Upper lobe of right lung (tissue), 1 donor: Measurements from ENCODE around the gene TGFBR3. TPM values are rescaled to one million over a fixed set of nuclear protein-coding genes. Genes with fewer than 3 reads are reported as not detected.
A peak's percentile ranks its signal among the peaks of the same experiment; 100 is the strongest.

Source experiments
- ATAC-seq: fragments of 200-7000 bp; cut with Tn5 transposase; one replicate; pipeline ENCODE4 v1.9.1; 2020; ENCODE audit warnings: mild to moderate bottlenecking, moderate library complexity
- DNase-seq: peaks from one replicate; pipeline ENCODE4 v3.0.0-alpha.2; 2020
- H3K27ac ChIP-seq: fragments of 200-600 bp; one replicate; pipeline ENCODE4 v1.8.0; 2022
- H3K27me3 ChIP-seq: fragments of 200-600 bp; one replicate; pipeline ENCODE4 v1.8.0; 2022; ENCODE audit warnings: mild to moderate bottlenecking
- H3K36me3 ChIP-seq: fragments of 200-600 bp; one replicate; pipeline ENCODE4 v1.8.0; 2022
- H3K4me1 ChIP-seq: fragments of 200-600 bp; one replicate; pipeline ENCODE4 v1.8.0; 2022
- H3K4me3 ChIP-seq: fragments of 200-600 bp; one replicate; pipeline ENCODE4 v1.8.0; 2022; ENCODE audit warnings: mild to moderate bottlenecking
- H3K9me3 ChIP-seq: fragments of 200-600 bp; one replicate; pipeline ENCODE4 v1.8.0; 2022
- intact Hi-C: fragments of 100-400 bp; cut with DNase I; formaldehyde crosslinking; loops from one replicate; pipeline ENCODE4 v1.11.0; 2022
- total RNA-seq: library from RNA; stranded (reverse); fragmentation: NEBNext Ultra II Directional; extraction: Animal tissue kit (Norgen Biotek cat#: 25700); gene quantifications from one replicate; pipeline ENCODE4 v1.2.1, GENCODE V29; 2021
- TF ChIP-seq, protein P1 (sequence below): fragments of 200-600 bp; IDR thresholded peaks from one replicate; pipeline ENCODE4 v1.8.0; 2022; ENCODE audit warnings: antibody characterized with exemption
- donor health status: DM: no; HTN: yes; CAD: no; lungs with severe emphysema.

The TGFBR3 gene
- total RNA-seq, 1 donor from 2014 or later: 55.9 TPM

DNA sequence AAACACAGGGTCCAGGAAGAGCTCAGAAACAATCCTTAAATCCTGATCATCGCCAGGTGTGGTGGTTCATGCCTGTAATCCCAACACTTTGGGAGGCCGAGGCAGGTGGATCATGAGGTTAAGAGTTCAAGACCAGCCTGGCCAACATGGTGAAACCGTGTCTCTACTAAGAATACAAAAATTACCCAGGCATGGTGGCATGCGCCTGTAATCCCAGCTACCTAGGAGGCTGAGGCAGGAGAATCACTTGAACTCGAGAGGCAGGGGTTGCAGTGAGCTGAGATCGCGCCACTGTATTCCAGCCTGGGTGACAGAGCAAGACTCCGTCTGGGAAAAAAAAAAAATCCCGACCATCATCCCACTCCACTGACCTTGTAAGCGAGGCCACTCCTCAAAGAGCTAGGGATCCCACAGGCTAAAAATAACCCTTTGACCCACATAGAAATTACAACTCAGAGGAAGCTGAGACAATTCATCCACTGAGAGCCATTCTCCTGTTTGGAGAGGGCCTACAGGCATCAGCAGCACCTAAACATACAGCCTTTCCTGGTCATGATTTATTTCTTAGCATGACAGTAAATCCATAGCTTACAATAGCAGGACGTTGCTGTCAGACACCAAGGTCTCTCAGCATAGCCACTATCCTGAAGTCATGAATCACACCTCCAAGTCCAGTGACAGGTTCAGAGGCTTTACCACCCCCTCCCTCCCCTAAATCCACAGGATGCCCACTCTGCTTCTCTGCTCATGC is 66.7 kb downstream of the TGFBR3 start:
- H3K27me3 ChIP-seq: no peaks in the 10 kb centered on the region
- H3K27ac ChIP-seq: no peak overlapping the region
- peaks cover 41% of the 10 kb centered on the region for H3K4me1 ChIP-seq
- H3K36me3 ChIP-seq: no peaks in the 10 kb centered on the region
- intact Hi-C loops: no loop called here
- ATAC-seq (no peak), DNase-seq (no peak)
- no peaks in the 10 kb centered on the region for H3K9me3 ChIP-seq
- TF ChIP-seq, protein P1, sequence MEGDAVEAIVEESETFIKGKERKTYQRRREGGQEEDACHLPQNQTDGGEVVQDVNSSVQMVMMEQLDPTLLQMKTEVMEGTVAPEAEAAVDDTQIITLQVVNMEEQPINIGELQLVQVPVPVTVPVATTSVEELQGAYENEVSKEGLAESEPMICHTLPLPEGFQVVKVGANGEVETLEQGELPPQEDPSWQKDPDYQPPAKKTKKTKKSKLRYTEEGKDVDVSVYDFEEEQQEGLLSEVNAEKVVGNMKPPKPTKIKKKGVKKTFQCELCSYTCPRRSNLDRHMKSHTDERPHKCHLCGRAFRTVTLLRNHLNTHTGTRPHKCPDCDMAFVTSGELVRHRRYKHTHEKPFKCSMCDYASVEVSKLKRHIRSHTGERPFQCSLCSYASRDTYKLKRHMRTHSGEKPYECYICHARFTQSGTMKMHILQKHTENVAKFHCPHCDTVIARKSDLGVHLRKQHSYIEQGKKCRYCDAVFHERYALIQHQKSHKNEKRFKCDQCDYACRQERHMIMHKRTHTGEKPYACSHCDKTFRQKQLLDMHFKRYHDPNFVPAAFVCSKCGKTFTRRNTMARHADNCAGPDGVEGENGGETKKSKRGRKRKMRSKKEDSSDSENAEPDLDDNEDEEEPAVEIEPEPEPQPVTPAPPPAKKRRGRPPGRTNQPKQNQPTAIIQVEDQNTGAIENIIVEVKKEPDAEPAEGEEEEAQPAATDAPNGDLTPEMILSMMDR: no peak
- H3K4me3 ChIP-seq: no peak overlapping the region

DNA sequence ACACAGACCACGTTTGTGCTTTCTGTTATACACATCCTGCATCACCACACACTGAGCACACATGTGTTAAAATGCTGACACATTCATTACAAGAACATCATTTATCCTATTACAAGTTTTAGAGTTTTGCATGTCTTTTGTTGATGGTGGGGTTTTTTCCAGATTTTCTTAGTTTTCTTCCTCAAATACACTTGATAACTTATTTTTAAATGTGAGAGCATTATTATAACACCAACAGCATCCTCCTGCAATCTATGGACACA is 67.3 kb downstream of the TGFBR3 start:
- ATAC-seq (no peak), DNase-seq (no peak)
- no peak overlapping the region for H3K4me3 ChIP-seq
- no peak overlapping the region for H3K27ac ChIP-seq
- no peaks in the 10 kb centered on the region for H3K36me3 ChIP-seq
- intact Hi-C loops: no loop called here
- H3K27me3 ChIP-seq: no peaks in the 10 kb centered on the region
- TF ChIP-seq, protein P1: no peak
- no peaks in the 10 kb centered on the region for H3K9me3 ChIP-seq
- peaks cover 41% of the 10 kb centered on the region for H3K4me1 ChIP-seq

DNA sequence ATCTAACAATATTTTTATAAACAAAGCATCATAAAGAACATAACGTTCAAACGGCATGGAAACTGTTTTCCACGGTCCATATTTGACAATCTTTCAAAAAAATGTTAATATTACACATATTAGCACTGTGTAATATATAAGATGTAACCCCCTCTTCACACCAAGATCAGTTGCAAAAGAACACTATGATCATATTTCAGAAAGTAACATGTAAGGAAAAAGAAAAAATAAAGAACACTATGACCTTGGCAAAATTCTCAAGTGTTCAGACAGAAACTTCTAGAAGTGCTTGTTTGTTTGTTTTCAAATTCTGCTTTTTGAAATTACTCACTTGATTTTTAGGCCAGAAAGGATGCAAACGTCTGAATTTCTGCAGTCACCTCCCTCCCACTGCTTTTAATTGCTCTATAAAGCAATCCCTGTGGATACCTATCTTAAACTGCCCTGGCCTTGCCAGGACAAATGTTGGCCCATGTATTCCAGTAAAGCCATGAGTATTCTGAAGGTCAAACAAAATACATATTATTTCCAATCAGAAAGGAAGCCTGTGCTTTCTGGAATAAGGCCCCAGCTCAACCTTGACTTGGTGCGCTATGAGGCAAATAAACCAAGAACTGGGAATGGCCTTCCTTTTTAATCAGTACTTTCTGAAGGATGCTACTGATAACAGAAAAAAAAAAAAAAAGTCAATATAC is 68.6 kb downstream of the TGFBR3 start:
- Histone ChIP-seq H3K4me1 (peaks cover 41% of the 10 kb centered on the region), H3K27me3 (no peaks in the 10 kb centered on the region), H3K27ac (peak overlapping the region; percentile 53), H3K36me3 (no peaks in the 10 kb centered on the region), H3K9me3 (no peaks in the 10 kb centered on the region), H3K4me3 (no peak overlapping the region)
- TF ChIP-seq, protein P1: no peak
- ATAC-seq (no peak), DNase-seq (no peak)
- intact Hi-C loops: no loop called here

DNA sequence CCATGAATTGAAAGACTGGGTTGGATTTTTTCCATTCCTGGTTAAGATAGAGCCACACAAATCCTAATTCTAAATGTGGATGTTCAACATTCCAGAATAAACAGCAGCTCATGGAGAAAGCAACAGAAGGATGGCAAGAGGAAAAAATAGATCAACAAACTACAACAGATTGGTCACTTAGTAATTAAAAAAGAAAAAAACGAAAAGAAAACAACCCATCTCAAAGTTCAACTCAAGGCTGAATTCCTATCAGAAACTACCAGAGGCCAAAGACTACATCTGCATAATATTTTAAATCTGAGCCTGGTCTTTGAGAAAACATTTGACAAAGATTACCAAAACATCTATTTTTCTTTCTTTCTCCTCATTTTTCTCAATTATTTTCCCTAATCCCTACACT is 69.9 kb downstream of the TGFBR3 start:
- ATAC-seq: no peak
- Histone ChIP-seq H3K27me3 (no peaks in the 10 kb centered on the region), H3K36me3 (no peaks in the 10 kb centered on the region), H3K27ac (no peak overlapping the region), H3K4me1 (peaks cover 43% of the 10 kb centered on the region), H3K4me3 (no peak overlapping the region), H3K9me3 (no peaks in the 10 kb centered on the region)
- TF ChIP-seq, protein P1: no peak
- no peak for DNase-seq
- intact Hi-C loops: no loop called here

DNA sequence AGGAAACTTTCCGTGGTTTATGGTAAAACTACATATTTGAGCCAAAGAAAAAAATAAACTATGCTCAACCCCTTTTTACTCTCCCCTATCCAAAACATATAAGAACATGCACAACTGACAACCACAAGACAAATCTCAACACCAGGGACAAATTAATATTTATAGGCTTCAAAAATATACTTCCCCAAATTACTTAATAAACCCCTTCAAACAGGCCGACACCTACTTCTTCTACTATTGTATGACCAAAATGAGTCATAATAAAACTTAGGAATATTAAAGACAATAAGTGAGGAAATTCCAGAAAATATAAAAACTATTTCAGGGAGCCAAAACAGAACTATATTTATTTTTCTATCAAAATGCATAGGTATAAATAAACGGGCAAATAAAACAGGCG is 71.5 kb downstream of the TGFBR3 start:
- intact Hi-C loops: no loop called here
- no peak for ATAC-seq
- no peak for DNase-seq
- Histone ChIP-seq H3K4me1 (peaks cover 43% of the 10 kb centered on the region), H3K4me3 (no peak overlapping the region), H3K36me3 (no peaks in the 10 kb centered on the region), H3K27me3 (no peaks in the 10 kb centered on the region), H3K27ac (no peak overlapping the region), H3K9me3 (no peaks in the 10 kb centered on the region)
- TF ChIP-seq, protein P1: no peak
